Inferior parietal cortex (tissue), 1 donor: ENCODE results near the gene NEIL3.
"Not testable (repeated sequence)": the region's sequence is repeated elsewhere in the genome, so short reads cannot be mapped to it uniquely, and the experiment has no call there.

Experiments used
- DNase-seq: peaks from one replicate; pipeline ENCODE4 v3.0.0-alpha.2; 2016; ENCODE audit errors: extremely low spot score

Gene NEIL3

GRCh38 chr4:177301126-177301639 is 8.5 kb upstream of the NEIL3 start:
- no peak for DNase-seq

GRCh38 chr4:177302371-177303100 is 7.1 kb upstream of the NEIL3 start:
- DNase-seq: no peak

GRCh38 chr4:177304094-177304493 is 5.6 kb upstream of the NEIL3 start:
- DNase-seq: no peak

- DNase-seq: not testable (repeated sequence)
Observed at GRCh38 chr4:177304864-177305263, 4.8 kb upstream of the NEIL3 start.

GRCh38 chr4:177308125-177308524 is 1.5 kb upstream of the NEIL3 start:
- DNase-seq: no peak

GRCh38 chr4:177308847-177309521 is 690 bp upstream of the NEIL3 start:
- DNase-seq: no peak

- no peak for DNase-seq
Observed at GRCh38 chr4:177311589-177311988, 1.9 kb downstream of the NEIL3 start.

- no peak for DNase-seq
Observed at GRCh38 chr4:177313263-177313662, 3.6 kb downstream of the NEIL3 start.

GRCh38 chr4:177315767-177316464 is 6.2 kb downstream of the NEIL3 start:
- DNase-seq: no peak

GRCh38 chr4:177320721-177321120 is 11.0 kb downstream of the NEIL3 start:
- no peak for DNase-seq

- DNase-seq: no peak
Observed at GRCh38 chr4:177321647-177322046, 12.0 kb downstream of the NEIL3 start.

GRCh38 chr4:177322266-177322665 is 12.6 kb downstream of the NEIL3 start:
- no peak for DNase-seq

- DNase-seq: no peak
Observed at GRCh38 chr4:177322881-177323280, 13.2 kb downstream of the NEIL3 start.

- no peak for DNase-seq
Observed at GRCh38 chr4:177323416-177323815, 13.7 kb downstream of the NEIL3 start.

- no peak for DNase-seq
Observed at GRCh38 chr4:177332119-177332518, 22.4 kb downstream of the NEIL3 start.

- peak; percentile 45 for DNase-seq
Observed at GRCh38 chr4:177339477-177340374, 30.1 kb downstream of the NEIL3 start.

GRCh38 chr4:177348348-177348747 is 38.7 kb downstream of the NEIL3 start:
- DNase-seq: no peak

- DNase-seq: no peak
Observed at GRCh38 chr4:177349191-177349590, 39.5 kb downstream of the NEIL3 start.

GRCh38 chr4:177351622-177352244 is 42.1 kb downstream of the NEIL3 start:
- peak; percentile 32 for DNase-seq

- DNase-seq: no peak
Observed at GRCh38 chr4:177356206-177356605, 46.5 kb downstream of the NEIL3 start.

- DNase-seq: no peak
Observed at GRCh38 chr4:177356921-177357320, 47.2 kb downstream of the NEIL3 start.
